GM21529 (cell line): Measurements from ENCODE around the gene KCNJ4.

Experiments
- ATAC-seq: cut with Tn5 transposase; IDR thresholded peaks from one replicate; pipeline ENCODE4 v1.9.1; 2021; ENCODE audit not compliant: unreplicated experiment

The KCNJ4 gene

DNA sequence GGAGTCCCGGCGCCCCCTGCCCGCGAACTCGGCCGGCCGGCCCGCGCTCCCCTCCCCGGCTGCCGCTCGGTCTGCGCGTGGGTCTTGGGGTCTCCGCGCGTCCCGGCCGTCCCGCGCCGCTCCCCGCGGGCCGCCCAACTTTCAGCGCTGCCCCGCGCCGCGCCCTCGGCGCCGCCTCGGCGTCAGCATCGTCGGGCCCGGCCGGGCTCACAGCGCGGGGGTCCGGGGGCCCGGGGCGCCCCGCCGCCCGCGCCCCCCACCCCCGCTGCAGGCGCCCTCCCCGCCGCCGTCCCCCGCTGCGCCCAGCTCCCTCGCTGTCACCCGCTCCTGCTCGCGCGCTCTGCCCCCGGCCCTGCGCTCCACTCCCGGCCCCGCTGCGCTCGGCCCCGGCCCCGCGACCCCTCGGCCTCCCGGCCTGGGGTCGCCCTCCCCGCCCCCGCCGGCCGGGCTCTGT, at the start of gene KCNJ4:
Gene KCNJ4, minus strand, starts transcription at position 124 of the 454 bp plus-strand sequence. CDS start 27,067 bp downstream, outside the sequence.
- ATAC-seq: no peak

DNA sequence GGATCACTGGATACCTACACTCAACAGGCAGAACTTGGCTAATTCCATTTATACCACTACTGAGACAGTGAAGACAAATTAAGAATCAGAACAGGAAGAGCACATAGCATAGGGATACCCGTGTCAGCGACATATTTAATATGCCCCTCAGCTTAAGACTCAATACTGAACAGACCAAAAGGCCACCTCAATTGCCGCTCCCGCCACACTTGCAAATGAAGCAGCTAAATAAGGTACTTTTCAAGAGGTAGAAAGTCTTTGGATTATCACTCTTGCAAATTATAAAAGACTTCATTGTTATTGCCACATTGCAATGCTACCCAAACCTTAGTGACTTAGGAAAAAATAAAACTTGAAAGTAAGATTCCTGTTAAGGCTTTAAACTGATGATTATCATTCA, 48.0 kb upstream of the KCNJ4 start:
- no peak for ATAC-seq

DNA sequence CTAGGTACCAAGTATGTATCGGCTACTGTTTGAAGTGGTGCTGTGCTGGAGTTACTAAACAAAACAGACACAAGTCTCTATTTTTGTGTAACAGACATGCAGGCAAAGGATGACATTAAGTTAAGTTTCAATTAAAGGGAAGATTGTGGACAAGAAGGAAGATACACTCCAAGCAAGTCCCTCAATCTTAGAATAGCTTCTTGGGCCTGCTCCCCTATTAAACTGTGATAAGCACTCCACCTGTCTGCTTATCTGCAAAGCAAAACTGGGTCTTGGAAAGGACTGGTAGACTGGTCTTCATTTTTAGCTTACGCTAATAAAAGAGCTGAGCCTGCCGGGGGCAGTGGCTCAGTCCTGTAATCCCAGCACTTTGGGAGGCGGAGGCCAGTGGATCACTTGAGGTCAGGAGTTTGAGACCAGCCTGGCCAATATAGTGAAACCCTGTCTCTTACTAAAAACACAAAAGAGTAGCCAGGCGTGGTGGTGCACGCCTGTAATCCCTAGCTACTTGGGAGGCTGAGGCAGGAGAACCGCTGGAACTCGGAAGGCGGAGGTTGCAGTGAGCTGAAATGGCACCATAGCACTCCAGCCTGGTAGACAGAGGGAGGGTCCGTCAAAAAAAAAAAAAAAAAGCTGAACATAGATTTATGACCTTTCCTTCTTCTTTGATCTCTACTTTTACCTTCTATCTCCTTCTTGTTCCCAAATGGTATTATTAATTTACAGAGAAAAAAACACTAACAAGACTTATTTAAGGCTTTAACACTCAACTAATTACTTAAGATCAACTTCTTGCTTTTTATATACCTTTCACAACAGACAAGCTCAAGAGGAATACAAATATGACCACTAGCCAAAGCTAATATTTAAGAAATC, 47.0 kb upstream of the KCNJ4 start:
- ATAC-seq: no peak

DNA sequence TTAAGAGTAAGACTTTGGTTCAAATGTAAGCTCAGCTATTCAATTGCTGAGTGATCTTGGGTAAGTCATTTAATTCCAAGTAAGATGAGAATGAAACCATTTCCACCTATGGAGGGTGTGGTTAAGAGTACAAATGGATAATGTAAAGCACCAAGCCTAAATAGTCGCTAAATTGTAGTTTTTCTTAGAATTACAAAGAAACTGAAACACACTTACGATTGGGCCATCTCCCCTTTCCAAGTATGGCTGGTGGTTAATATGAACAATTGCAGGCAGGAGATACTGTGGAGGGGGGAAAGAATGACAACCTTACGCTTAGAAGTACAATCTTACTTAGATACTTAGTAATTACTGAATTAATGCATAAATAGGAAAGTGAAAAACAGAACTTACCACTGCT, 42.9 kb upstream of the KCNJ4 start:
- ATAC-seq: no peak

DNA sequence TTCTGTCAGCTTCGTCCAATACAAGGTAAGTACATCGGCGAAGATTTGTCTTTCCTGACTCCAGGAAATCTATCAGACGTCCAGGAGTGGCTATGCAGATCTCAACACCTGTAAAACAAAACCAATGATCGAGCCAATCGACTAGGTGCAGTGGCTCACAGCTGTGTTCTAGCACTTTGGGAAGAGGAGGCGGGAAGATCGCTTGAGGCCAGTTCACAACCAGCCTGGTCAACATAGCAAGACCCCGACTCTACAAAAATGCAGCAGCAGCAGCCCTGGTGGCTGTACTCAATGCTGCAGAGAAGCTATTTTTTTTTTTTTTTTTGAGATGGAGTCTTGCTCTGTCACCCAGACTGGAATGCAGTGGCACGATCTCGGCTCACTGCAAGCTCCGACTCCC, 39.9 kb upstream of the KCNJ4 start:
- no peak for ATAC-seq

DNA sequence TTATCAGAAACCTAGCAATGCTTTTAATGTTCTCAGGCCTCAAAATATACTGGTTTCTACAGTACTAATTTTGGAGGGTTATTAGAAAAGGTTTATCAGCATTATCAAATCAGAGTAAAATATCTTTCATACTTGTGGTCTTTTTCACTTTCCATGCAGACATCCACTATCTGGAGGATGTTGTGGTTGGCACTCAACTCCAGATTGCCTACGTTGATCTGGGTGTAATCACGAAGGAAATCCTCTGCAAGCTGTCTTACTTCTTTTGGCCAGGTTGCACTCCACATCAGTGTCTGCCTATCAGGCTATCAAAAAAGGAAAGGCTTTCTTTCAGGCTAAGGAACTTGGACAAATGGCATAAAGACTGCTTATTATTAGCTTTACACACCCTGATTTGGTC, 39.5 kb upstream of the KCNJ4 start:
- ATAC-seq: no peak

DNA sequence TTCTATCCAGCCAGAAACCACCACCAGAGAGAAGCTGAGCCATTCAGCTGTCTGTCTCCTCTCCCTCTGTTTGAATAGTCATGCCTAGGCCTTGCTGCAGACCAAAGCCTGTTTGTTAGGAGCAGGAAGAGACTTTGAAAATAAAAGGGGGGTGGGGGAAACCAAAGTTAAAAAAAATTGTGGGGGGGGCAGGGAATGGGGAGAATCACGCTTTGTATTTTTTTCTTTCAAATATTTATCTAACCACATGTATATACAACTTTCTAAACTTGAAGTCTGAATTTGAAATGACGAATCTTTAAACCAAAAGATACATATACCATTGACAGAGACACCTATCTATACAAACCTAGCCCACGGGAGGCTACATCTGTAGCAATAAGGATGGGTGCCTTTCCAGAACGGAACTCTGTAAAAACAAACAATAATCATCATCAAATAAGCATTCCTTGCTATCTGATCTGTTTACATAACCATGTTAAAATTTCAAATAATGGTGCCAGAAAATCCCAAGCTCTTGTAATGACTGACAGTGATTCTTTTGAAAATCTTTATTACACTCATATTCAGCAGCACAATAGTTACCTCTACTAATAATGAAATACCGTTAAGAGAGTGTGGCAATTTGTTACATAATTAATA, 36.8 kb upstream of the KCNJ4 start:
- ATAC-seq: no peak

DNA sequence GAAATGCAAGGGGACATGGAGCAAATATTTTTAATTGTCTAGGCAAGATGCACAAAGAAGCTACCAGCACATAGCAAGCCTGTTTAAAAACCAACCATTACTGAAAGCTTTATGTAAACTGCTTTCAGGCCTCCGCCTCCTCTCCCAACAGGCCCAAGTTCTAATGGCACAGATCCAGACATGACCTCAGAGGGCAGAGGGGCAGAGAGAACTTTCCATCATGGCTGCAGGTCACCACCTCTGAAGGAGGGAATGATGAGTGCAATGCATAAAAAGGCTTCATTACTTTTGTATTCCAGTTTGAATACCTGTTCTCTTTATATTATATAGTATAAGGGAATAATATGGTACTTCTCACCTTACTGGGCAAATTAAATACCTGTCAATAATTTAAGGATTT, 35.9 kb upstream of the KCNJ4 start:
- ATAC-seq: no peak

DNA sequence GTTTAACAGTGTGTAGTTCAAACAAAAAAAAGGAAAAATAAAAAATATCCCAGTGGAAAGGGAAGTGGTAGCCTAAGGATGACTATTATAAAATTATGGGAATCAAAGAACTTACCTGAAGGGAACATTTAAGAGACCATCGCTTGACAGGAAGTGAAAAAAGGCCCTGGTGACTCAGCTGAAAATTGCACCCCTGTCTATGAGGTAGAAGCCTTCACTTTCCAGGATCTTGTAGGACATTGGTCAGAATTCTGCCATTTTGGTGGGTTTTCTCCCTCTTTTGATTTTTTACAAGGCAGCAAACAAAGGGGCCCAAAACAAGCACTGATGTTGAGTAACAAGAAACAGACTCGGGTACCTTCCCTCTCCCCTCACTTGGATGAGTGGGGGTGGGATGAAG, 35.5 kb upstream of the KCNJ4 start:
- no peak for ATAC-seq

DNA sequence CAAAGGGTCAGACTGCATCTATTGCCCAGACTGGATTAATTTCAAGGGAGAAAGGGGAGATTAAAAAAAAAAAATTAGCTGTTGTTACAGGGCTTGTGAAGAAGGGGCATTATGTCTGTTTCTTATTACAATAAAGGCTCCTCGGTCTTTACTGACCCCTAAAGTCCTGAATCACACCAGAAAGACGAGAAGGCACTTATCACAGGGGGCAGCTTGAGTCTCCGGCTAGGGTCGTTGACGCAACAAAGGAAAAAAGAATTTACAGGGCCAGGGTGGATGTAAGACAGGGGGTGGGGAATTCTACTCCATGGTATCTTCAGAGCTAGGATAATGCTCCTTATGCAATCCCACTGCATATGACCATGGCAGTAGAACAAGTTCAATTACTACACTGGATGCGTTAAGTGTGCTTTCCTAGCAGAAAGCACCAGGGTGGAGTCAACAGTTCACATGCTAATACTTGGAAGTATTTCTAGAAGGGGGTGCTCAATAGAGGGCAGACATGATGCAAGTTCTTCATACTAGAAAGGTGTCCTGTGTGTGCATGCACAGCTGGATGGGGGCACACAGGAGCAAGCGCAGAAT, 34.7 kb upstream of the KCNJ4 start:
- no peak for ATAC-seq

DNA sequence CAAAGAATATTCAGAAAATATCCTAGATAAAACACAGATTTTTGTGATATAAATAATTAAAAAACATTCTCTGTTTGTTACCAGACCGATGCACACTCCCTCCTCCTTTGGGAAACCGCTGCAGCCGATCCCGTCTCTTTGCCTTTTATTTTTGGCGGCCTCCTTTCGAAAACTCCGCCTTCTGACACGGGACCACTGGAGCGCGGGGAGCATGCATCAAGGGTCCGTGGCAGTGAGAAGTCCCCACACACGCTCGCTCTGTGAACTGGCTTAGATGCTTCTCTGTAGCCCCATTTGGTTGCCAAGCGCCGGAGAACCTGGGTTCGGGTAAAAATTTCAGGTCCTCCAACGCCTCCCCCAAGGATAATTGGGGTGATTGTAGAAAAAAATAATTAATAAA, 34.1 kb upstream of the KCNJ4 start:
- no peak for ATAC-seq

DNA sequence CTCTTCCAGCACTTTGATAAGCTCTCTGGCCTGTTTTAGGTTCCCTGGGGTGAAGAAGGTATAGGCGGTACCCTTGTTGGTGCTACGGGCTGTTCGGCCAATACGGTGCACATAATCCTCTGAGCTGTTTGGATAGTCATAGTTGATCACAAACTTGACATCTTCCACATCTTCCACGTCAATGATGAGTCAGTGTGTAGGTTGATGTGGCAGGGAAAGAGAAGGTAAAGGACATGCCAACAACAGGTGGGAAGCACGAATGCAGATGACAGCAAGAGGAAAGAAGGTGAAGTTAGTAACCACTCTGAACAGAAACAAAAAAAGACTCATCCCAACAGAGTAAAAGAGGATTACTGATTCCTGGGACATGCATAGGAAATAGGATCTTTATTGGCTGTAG, 32.9 kb upstream of the KCNJ4 start:
- no peak for ATAC-seq

DNA sequence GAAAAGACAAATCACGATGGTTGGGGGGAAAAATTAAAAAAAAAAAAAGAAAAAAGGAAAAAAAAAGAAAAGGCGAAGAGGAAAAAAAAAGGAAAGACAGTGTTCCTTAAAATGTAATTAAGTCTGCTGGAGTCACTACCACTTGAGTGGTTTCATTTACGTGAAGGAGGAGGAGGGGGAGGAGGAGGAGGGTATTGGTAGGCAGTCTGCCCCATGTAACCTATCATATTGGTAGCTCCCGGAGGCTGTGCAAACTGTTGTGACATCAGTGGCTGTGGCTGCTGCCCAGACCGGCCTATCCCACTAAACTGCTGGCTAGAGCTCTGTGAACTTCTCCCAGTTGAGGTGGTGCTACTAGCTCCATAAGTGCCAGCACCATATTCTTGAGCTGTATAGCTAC, 30.8 kb upstream of the KCNJ4 start:
- ATAC-seq: no peak

DNA sequence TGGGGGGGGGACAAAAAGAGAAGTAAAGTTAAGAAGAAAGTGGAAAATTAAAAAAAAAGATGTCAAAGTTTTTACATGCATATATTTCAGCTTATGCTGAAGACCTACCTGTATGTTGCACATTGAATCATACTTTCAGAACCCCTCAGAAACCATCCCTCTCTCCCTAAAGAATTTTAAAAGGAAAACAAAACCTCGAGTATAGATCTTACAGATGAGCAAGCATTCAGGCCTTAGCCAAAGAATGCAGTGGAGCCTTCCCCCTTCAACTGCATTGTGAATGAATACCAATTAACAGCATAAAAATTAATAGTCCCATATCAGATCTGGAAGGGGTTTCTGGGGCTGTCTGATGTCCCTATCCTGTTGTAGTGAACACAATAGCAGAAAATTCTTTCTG, 29.2 kb upstream of the KCNJ4 start:
- ATAC-seq: no peak

DNA sequence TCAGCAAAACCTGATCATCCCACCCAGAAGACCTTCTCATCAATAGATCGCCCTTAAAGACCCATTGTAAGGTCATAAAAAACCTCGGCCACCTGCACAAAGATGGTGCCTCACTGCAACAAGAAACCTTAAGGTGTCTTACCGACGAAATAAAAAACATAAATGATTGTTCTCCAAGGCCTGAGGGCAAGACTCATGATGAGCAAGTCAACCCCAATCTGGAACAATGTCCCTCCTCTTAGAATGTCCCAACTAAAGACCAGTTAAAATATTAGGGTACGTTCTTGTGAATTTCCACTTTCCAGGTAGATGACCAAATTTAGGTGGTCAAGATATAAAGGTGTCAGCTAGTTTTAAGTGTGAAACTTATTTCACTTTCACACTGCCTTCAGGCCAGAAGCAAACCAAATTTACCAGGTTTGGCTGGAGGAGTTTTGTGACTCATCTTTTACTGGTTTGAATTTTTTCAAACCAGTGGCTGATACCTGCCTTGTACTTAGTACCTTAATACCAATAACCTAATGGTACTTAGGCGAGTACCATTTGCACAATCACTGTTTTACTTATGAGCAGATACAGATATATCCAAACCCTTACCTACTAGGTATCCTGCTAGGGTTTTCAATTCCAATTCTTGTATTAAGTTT, 27.8 kb upstream of the KCNJ4 start:
- ATAC-seq: no peak

DNA sequence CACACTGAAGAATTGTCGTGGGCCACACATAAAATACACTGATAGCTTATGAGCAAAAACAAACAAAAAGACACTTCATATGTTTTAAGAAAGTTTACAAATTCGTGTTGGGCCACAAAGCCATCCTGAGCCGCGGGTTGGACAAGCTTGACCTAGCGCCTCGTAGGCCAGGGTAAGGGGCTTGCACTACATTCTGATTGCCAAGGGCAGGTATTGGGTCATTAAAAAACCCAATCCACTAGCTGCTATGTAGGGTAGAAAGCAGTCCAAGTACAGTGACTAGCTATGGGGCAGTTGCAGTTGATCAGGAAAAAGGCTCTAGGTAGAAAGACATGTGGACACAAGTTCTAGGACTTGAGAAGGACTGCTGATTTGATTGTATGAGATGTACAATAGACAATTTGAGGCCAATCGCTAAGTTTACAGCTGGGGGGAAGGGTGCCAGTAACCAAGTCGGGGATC, 26.9 kb upstream of the KCNJ4 start:
- no peak for ATAC-seq

DNA sequence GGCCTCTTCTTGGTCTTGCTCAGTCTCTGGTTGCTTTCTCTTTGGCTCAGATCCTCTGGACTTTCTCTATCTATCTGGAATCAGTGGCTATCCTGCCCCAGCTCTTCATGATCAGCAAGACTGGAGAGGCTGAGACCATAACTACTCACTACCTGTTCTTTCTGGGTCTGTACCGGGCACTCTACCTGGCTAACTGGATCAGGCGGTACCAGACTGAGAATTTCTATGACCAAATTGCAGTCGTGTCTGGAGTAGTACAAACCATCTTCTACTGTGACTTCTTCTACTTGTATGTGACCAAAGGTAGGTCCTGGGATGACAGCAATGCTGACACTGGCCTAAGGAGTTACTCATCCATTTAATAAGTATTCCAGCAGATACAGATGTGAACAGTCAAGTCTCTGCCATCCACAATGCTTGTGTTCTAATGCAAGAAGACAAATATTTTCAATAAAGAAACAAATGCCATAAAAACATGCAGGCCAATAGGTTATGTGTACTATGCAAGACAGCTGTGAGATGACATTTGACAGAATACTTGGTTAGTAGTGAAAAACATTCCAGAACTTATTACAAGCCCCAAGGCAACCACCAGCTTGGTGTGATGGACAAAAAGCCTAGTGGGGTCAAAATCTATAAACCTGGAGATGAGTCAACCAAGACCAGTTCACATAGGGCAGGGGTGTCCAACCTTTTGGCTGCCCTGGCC, 26.3 kb upstream of the KCNJ4 start:
- no peak for ATAC-seq

DNA sequence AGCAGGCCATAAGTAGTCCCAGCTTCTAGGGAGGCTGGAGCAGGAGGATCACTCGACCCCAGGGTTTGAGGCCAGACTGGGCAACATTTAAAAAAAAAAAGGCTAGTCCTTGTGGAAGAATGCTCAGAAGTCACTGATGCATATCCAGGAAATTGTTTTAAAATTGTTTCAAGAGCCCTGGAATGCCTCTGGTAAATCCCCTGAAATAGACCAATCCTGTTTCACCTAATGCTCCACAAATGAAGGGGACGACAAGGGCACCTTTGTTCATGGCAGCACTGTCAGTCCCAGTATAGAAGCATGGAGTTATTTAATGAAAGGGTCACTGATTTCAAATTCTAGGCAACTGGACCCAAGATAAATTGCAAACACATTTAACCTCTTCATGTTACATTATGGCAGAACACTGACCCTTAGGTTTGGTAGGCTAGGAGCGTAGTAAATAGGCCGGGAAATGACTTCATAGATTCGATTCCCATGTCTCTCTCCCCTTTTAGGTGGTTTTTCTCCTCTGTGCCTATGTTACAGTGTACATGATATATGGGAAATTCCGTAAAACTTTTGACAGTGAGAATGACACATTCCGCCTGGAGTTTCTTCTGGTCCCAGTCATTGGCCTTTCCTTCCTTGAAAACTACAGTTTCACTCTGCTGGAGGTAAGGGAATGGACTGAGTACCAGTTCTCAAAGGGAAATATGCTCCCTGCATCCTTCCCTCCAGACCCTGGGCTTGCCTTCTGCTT, 24.3 kb upstream of the KCNJ4 start:
- ATAC-seq: no peak

DNA sequence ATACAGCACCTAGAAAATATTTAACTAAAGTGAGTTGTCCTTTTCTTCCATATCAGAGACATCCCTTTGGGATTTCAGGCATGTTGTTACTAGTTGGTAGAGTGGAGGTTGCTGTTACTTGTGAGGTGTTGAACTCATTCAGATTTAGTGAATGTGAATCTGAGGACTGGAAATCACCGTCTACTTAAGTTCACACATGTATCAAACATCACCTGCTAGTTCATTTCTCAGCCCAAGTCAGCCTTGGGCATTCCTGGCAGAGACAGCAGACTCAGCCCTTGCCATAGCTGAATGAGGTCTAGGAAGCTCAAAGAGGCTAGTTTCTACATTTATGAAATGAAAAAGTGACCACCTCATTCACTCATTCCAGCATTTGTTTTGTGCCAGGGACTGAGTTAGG, 22.6 kb upstream of the KCNJ4 start:
- no peak for ATAC-seq

DNA sequence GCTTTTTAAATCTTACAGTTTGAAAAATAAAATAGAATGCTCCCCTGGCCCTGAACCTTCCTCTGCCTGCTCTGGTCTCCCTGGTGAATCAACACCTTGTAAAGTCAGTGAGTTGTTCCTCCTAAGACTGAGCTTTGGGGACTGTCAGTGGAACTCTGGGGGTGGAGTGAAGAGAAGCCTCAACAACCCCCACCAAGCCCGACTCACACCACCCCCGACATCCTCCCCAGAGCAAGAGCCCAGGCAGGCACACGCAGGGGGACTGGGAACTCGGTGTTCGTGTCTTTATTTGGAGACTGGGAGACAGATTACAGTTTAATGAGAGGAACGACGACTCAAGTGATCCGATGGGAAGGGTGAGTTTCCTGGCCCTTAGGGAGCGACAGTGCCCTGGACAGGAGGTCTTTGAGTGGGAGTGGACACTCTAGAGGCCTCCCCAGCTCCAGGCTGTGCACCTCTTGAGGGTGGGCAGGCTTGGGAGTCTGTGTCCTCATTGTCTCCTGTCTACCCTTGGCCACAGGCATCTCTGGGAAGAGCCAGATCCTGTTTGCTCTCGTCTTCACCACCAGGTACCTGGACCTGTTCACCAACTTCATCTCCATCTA, 19.1 kb upstream of the KCNJ4 start:
- no peak for ATAC-seq
